ENCODE measurements around the gene TGFBR3.

The TGFBR3 gene

DNA sequence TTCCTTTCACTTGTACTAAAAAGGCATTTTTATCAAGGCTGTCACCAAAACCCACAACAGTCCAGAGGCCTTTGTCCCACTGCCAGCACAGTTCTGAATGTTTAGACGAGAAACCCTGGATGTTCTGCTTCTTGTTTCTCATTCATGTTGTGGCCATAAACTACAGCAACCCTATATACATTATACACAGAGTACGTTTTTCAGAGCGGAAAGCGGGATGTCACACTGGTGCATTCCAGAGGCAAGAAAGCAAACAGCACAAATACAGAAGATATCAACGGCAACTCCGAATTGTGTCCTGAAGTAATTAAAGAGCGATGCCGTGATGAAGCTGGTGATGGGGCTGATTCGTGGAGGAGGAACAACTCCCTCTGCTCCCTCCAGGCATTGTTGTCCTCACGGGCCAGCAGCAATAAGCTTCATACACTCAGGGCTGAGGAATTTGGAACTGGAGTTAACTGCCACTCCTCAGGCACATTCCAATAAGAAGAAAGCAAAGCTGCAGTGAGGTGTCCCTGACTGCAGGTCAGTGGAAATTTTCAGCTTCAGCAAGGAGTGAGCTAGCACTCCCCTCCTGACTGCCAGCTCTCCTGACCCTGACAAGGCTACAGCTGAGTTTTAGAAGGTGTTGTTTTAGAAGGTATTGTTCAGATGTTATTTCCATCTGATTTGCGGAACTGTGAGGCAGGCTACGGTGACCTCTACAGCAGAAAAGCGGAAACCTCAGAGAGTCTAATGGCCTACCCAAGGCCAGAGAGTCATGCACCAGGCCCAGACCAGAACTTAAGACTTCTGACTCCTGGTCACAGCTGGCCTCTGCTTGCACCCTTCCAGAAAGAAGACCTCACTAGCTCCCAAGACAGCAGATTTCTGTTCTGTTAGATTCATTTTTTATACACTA, 149.0 kb downstream of the TGFBR3 start:
- TF ChIP-seq, protein P1, sequence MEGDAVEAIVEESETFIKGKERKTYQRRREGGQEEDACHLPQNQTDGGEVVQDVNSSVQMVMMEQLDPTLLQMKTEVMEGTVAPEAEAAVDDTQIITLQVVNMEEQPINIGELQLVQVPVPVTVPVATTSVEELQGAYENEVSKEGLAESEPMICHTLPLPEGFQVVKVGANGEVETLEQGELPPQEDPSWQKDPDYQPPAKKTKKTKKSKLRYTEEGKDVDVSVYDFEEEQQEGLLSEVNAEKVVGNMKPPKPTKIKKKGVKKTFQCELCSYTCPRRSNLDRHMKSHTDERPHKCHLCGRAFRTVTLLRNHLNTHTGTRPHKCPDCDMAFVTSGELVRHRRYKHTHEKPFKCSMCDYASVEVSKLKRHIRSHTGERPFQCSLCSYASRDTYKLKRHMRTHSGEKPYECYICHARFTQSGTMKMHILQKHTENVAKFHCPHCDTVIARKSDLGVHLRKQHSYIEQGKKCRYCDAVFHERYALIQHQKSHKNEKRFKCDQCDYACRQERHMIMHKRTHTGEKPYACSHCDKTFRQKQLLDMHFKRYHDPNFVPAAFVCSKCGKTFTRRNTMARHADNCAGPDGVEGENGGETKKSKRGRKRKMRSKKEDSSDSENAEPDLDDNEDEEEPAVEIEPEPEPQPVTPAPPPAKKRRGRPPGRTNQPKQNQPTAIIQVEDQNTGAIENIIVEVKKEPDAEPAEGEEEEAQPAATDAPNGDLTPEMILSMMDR (IDR thresholded peaks at IDR 0.05; ENCODE audit: low read depth, low read length), result no peak
- peak; percentile 43 for DNase-seq (ENCODE audit: extremely low read depth, low read depth)

- DNase-seq (ENCODE audit: extremely low read depth, low read depth), result no peak
- TF ChIP-seq, protein P1 (IDR thresholded peaks at IDR 0.05; ENCODE audit: low read depth, low read length), result no peak
These were observed 149.7 kb downstream of the TGFBR3 start for GRCh38 chr1:91736146-91736714.

DNA sequence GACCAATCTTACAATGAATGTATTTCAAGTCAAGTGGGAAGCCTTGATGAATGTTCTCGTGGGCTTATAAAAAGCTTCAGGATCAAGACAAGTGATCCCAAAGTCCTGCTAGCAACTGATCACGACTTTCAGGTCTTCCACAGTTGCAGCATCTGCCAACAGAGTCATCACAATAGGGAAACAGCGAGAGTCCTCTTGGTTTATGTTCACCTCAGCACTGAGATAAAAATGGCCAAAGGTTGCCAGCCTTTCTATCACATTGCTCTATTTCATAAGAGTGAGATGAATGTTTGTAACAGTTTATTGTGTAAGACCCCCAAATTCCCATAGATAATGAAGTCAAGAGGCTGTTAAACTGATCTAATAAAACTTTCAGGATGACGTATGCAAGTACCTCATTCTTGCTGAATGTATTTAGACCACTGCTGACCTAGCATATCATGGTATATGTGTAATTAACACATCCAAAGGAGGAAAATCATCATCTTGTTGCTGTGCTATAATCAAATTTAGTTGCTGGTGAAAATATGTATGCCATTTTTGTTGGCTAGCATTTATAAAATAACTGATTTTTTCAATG, 150.6 kb downstream of the TGFBR3 start:
- TF ChIP-seq, protein P1 (IDR thresholded peaks at IDR 0.05; ENCODE audit: low read depth, low read length), result no peak
- DNase-seq (ENCODE audit: extremely low read depth, low read depth), result no peak

DNA sequence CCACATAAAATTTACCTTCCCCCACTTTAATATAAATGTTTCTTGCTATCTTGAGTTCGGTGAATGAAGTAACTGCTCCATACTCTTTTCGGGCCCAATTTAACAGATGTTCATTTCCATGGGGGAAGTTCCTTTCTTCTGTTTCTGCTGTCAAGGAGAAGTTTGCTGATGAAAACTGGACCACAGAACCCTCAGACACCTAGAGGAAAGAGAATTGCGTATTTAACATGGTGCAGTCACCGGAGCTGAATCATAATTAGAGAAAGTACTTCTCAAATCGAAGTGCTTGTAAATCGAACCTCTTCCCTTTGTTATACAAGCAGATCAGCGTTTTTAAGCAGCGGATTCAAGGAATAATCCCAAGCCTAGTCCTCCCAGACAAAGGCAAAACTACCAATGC, 151.2 kb downstream of the TGFBR3 start:
- TF ChIP-seq, protein P1 (IDR thresholded peaks at IDR 0.05; ENCODE audit: low read depth, low read length), result no peak
- DNase-seq (ENCODE audit: extremely low read depth, low read depth), result no peak

DNA sequence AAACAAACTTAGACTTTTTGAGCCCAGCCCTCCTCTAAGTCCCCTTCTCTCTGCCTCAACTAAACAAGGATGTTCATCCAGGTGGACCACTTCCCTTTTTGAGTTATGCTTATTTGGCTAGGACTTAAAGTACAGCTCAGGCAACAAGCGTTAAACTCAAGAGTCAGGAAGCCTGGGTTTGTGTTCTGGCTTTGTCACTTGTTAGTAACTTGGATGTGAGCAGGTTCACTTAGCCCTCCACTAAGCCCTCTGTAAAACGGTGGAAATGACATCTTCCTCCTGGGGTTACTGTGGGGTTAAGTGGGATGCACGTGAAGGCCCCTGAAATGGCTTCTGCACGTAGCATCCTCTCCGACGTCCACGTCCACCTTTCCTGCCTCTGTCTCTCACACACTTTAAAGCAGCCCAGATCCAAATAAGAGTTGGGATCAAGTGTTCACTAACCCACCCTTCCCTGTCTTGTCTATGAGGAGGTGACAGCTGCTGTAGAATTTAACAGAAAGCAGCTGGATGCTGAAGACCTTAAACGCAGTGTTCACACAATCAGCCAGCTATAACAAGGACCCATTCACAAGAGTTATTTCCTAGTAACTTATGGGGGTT, 152.7 kb downstream of the TGFBR3 start:
- DNase-seq (ENCODE audit: extremely low read depth, low read depth), result no peak
- TF ChIP-seq, protein P1 (IDR thresholded peaks at IDR 0.05; ENCODE audit: low read depth, low read length), result no peak

GRCh38 chr1:91732291-91733107, 153.5 kb downstream of the TGFBR3 start:
- TF ChIP-seq, protein P1 (IDR thresholded peaks at IDR 0.05; ENCODE audit: low read depth, low read length), result no peak
- peak; percentile 43 for DNase-seq (ENCODE audit: extremely low read depth, low read depth)
